Fibroblast of lung (primary cell): Measurements from ENCODE around the gene SPTBN5. TPM values are rescaled to one million over a fixed set of nuclear protein-coding genes. Genes with fewer than 3 reads are reported as not detected.

Source experiments
- DNase-seq, 2 donors: peaks; one replicate each; pipeline versions ENCODE4 v3.0.0 to v3.0.0-alpha.2; 2010; ENCODE audit warnings: low read depth in 2 of 2
- H2AFZ ChIP-seq: 2 replicates; pipeline ENCODE4 v1.5.1; 2012; ENCODE audit warnings: low read length, control low read depth, inconsistent platforms
- H3K27ac ChIP-seq: 2 replicates; pipeline ENCODE4 v1.5.1; 2011; ENCODE audit warnings: low read length, control low read depth; ENCODE audit not compliant: insufficient read depth
- H3K27me3 ChIP-seq: 2 replicates; pipeline ENCODE4 v1.5.1; 2011; ENCODE audit warnings: mild to moderate bottlenecking, low read length; ENCODE audit not compliant: control insufficient read depth, insufficient read depth
- H3K36me3 ChIP-seq: 2 replicates; pipeline ENCODE4 v1.5.1; 2011; ENCODE audit warnings: low read length; ENCODE audit not compliant: control insufficient read depth, insufficient read depth
- H3K4me1 ChIP-seq: 2 replicates; pipeline ENCODE4 v1.5.1; 2011; ENCODE audit warnings: low read length; ENCODE audit not compliant: control insufficient read depth, insufficient read depth; ENCODE audit errors: extremely low read depth
- H3K4me2 ChIP-seq: 2 replicates; pipeline ENCODE4 v1.5.1; 2011; ENCODE audit warnings: low read length, control low read depth; ENCODE audit not compliant: insufficient read depth; ENCODE audit errors: extremely low read depth
- H3K4me3 ChIP-seq, 4 experiments: fragments of 200-600 bp in 1 of 4; sonication (generic) in 1 of 4; replicated peaks in 1 of 4; 2 replicates each; pipeline ENCODE4 v1.5.1; 2011 to 2016; ENCODE audit warnings: low read length in 4 of 4, low read depth in 3 of 4, mild to moderate bottlenecking in 3 of 4, control low read depth in 2 of 4, inconsistent platforms in 1 of 4, mixed read lengths in 1 of 4; ENCODE audit not compliant: insufficient read depth in 1 of 4; ENCODE audit errors: control extremely low read depth in 1 of 4
- H3K79me2 ChIP-seq: 2 replicates; pipeline ENCODE4 v1.5.1; 2012; ENCODE audit warnings: mild to moderate bottlenecking, low read length, inconsistent platforms; ENCODE audit not compliant: control insufficient read depth, insufficient read depth
- H3K9ac ChIP-seq: 2 replicates; pipeline ENCODE4 v1.5.1; 2011; ENCODE audit warnings: mild to moderate bottlenecking, low read length, control low read depth; ENCODE audit not compliant: insufficient read depth
- H3K9me3 ChIP-seq: 2 replicates; pipeline ENCODE4 v1.5.1; 2012; ENCODE audit warnings: low read depth, low read length; ENCODE audit not compliant: control insufficient read depth, insufficient read depth
- H4K20me1 ChIP-seq: 2 replicates; pipeline ENCODE4 v1.5.1; 2011; ENCODE audit warnings: low read length; ENCODE audit not compliant: control insufficient read depth, insufficient read depth; ENCODE audit errors: extremely low read depth
- CTCF ChIP-seq, 2 donors: IDR thresholded peaks in 1 of 2; conservative IDR thresholded peaks in 1 of 2; 1 replicate in 1 of 2; 2 replicates in 1 of 2; pipeline ENCODE4 v1.5.1; 2011 to 2012; ENCODE audit warnings: low read length in 2 of 2, control low read depth in 1 of 2, inconsistent platforms in 1 of 2, low read depth in 1 of 2, mild to moderate bottlenecking in 1 of 2
- EZH2 ChIP-seq: IDR thresholded peaks from 2 replicates; pipeline ENCODE4 v1.5.1; 2012; ENCODE audit warnings: low read length, control low read depth, mild to moderate bottlenecking; ENCODE audit errors: missing control alignments
- polyA plus RNA-seq, 2 donors: library from polyadenylated mRNA; depleted of rRNA in 1 of 2; stranded (reverse) in 1 of 2; unstranded in 1 of 2; fragments of >200 nt; gene quantifications; 2 replicates each; pipeline ENCODE4 v1.2.1, GENCODE V29; 2011 to 2012; ENCODE audit warnings: missing spikeins in 1 of 2
- total RNA-seq: library from RNA; depleted of rRNA; stranded (reverse); fragments of >200 nt; gene quantifications from 2 replicates; pipeline ENCODE4 v1.2.1, GENCODE V29; 2014

SPTBN5 gene
- total and polyA plus RNA-seq, 2 donors (not counting 1 experiment from before 2014, with no cell fraction given), result 0.43 to 0.66 TPM

- Histone ChIP-seq H3K9ac (no peak overlapping the region), H3K9me3 (no peaks in the 10 kb centered on the region), H3K36me3 (no peaks in the 10 kb centered on the region), H3K79me2 (peaks cover 8% of the 10 kb centered on the region), H2AFZ (no peak overlapping the region), H3K4me1 (peaks cover 28% of the 10 kb centered on the region), H3K4me3 (no peak overlapping the region), H3K27ac (peak overlapping the region; percentile 69), H3K27me3 (no peaks in the 10 kb centered on the region), H3K4me2 (peak overlapping the region; percentile 46), H4K20me1 (no peaks in the 10 kb centered on the region)
- peak in 1 of 2 donors; percentile 21 for TF ChIP-seq CTCF (conservative IDR thresholded peaks at IDR 0.05 in 1 of 2, IDR thresholded peaks at IDR 0.05 in 1 of 2; ENCODE audit: low read depth in 1 of 2, low read length in 2 of 2)
- no peak for TF ChIP-seq EZH2
- DNase-seq, result peak; percentile 97 to 98
Measured at GRCh38 chr15:41930221-41930866, 36.5 kb upstream of the SPTBN5 start.

- Histone ChIP-seq H3K9ac (no peak overlapping the region), H3K27me3 (no peaks in the 10 kb centered on the region), H3K4me1 (peaks cover 27% of the 10 kb centered on the region), H3K27ac (peak overlapping the region; percentile 69), H3K4me2 (peak overlapping the region; percentile 46), H3K9me3 (no peaks in the 10 kb centered on the region), H2AFZ (no peak overlapping the region), H4K20me1 (no peaks in the 10 kb centered on the region), H3K79me2 (peaks cover 8% of the 10 kb centered on the region), H3K36me3 (peaks cover 4% of the 10 kb centered on the region), H3K4me3 (no peak overlapping the region)
- TF ChIP-seq EZH2, result no peak
- TF ChIP-seq CTCF (conservative IDR thresholded peaks at IDR 0.05 in 1 of 2, IDR thresholded peaks at IDR 0.05 in 1 of 2; ENCODE audit: low read depth in 1 of 2, low read length in 2 of 2), result no peak
- peak in 1 of 2 donors; percentile 42 for DNase-seq
Measured at GRCh38 chr15:41928637-41929620, 35.1 kb upstream of the SPTBN5 start.

DNA sequence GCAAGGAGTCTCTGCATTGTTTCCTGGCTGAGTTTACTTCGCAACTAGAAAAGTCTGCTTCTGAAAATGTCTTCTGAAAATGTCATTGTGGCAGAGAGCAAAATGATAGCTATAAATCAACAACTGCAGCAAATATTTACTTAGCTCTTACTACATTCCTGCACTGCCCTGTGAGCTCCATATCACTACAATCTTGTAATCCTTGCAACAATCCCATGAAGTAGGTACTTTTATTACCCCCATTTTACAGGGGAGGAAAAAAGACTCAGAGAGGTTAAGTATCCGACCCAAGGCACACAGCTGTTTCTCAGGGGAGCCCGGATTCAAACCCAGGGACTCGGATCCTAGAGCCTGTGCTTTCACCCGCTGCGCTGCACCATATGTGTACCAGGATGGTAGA is 34.2 kb upstream of the SPTBN5 start:
- Histone ChIP-seq H2AFZ (no peak overlapping the region), H3K79me2 (peaks cover 5% of the 10 kb centered on the region), H4K20me1 (no peaks in the 10 kb centered on the region), H3K27me3 (no peaks in the 10 kb centered on the region), H3K36me3 (peaks cover 4% of the 10 kb centered on the region), H3K9me3 (no peaks in the 10 kb centered on the region), H3K4me1 (peaks cover 25% of the 10 kb centered on the region), H3K4me2 (no peak overlapping the region), H3K9ac (no peak overlapping the region), H3K27ac (no peak overlapping the region), H3K4me3 (no peak overlapping the region)
- DNase-seq, result no peak
- TF ChIP-seq CTCF (conservative IDR thresholded peaks at IDR 0.05 in 1 of 2, IDR thresholded peaks at IDR 0.05 in 1 of 2; ENCODE audit: low read depth in 1 of 2, low read length in 2 of 2) (no peak), EZH2 (no peak)
